Measurements from ENCODE around the gene SENP6.

GRCh38 chr6:75747152-75747992 is 145.7 kb downstream of the SENP6 start:
- no peak for TF ChIP-seq CTCF (IDR thresholded peaks at IDR 0.05)
- no peak for TF ChIP-seq POLR2AphosphoS5 (IDR thresholded peaks at IDR 0.05)
- TF ChIP-seq POLR2A (IDR thresholded peaks at IDR 0.05) = no peak

All from gastroesophageal sphincter (tissue), 3 donors.